Sigmoid colon (tissue), 4 donors: ENCODE measurements around the gene PCDHGA1.

Experiments
- EP300 ChIP-seq, 4 donors: sonication (generic); formaldehyde crosslinking; IDR thresholded peaks; one replicate each; pipeline ENCODE4 v1.6.1; 2017; ENCODE audit warnings: antibody characterized with exemption in 4 of 4
- POLR2A ChIP-seq, 2 donors: fragments of 450-650 bp; IDR thresholded peaks; one replicate each; pipeline ENCODE4 v1.6.1; 2016; ENCODE audit warnings: antibody characterized with exemption in 2 of 2, mild to moderate bottlenecking in 2 of 2, moderate library complexity in 2 of 2
- POLR2AphosphoS5 ChIP-seq, 4 donors: sonication (generic); formaldehyde crosslinking; IDR thresholded peaks; one replicate each; pipeline ENCODE4 v1.6.1; 2017; ENCODE audit warnings: antibody characterized with exemption in 4 of 4
- TF ChIP-seq, protein P1 (sequence below), 4 experiments: fragments of 450-650 bp in 3 of 4; fragments of 200-600 bp in 1 of 4; IDR thresholded peaks; one replicate each; pipeline ENCODE4 v1.5.1; 2016 to 2019; ENCODE audit warnings: antibody characterized with exemption in 4 of 4, mild to moderate bottlenecking in 3 of 4, moderate library complexity in 2 of 4

DNA sequence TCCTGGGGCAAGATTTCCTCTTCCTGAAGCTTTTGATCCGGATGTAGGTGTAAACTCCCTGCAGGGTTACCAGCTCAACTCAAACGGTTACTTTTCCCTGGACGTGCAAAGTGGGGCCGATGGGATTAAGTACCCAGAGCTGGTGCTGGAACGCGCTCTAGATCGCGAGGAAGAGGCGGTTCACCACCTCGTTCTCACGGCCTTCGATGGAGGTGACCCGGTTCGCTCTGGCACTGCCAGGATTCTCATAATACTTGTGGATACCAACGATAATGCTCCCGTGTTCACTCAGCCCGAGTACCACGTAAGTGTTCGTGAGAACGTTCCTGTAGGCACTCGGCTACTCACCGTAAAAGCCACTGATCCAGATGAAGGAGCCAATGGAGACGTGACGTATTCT, 25.3 kb downstream of the PCDHGA1 start:
- TF ChIP-seq, protein P1, sequence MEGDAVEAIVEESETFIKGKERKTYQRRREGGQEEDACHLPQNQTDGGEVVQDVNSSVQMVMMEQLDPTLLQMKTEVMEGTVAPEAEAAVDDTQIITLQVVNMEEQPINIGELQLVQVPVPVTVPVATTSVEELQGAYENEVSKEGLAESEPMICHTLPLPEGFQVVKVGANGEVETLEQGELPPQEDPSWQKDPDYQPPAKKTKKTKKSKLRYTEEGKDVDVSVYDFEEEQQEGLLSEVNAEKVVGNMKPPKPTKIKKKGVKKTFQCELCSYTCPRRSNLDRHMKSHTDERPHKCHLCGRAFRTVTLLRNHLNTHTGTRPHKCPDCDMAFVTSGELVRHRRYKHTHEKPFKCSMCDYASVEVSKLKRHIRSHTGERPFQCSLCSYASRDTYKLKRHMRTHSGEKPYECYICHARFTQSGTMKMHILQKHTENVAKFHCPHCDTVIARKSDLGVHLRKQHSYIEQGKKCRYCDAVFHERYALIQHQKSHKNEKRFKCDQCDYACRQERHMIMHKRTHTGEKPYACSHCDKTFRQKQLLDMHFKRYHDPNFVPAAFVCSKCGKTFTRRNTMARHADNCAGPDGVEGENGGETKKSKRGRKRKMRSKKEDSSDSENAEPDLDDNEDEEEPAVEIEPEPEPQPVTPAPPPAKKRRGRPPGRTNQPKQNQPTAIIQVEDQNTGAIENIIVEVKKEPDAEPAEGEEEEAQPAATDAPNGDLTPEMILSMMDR (IDR thresholded peaks at IDR 0.05), result no peak
- TF ChIP-seq POLR2AphosphoS5 (IDR thresholded peaks at IDR 0.05) (no peak), EP300 (IDR thresholded peaks at IDR 0.05) (no peak), POLR2A (IDR thresholded peaks at IDR 0.05) (no peak)
